Heart left ventricle (tissue), 13 donors: ENCODE results near the gene EML5.

ENCODE experiments used
- CTCF ChIP-seq, 12 donors: fragments of 200-600 bp; sonication (generic) in 4 of 12; IDR thresholded peaks; one replicate each; pipeline versions ENCODE4 v1.5.0 to v1.8.0; 2018 to 2022; ENCODE audit warnings: antibody characterized with exemption in 12 of 12, mild to moderate bottlenecking in 5 of 12
- POLR2A ChIP-seq, 2 donors: fragments of 450-650 bp; IDR thresholded peaks; one replicate each; pipeline ENCODE4 v1.6.1; 2017; ENCODE audit warnings: antibody characterized with exemption in 2 of 2, mild to moderate bottlenecking in 2 of 2, moderate library complexity in 2 of 2
- donor health status: ischemic (EF 13 %, LVEDD 7.1; RV severe dilation, severe dysfunction).
- donor health status: DM: no; HTN: yes; CAD: no.
- donor health status: DM: no; HTN: no; CAD: no.
- donor health status: ischemic (EF 25% LVEDD 6.9; RV normal size, moderate dysfunction).
- donor health status: ischemic (EF 25% LVEDD 5.7; RV mildly dilated, moderate dysfunction).
- donor health status: ischemic (EF 35%, LVEDD 5.7; RV mildly dilated, moderate dysfunction).
- donor health status: nonischemic (EF 11% LVEDD 7.7; RV severe dilation, severe dysfunction).
- donor health status: DM: yes; HTN: yes; CAD: no.
- donor health status: PGD.
- donor health status: ischemic (EF 29% LVEDD 5.4; RV normal size, mild dysfunction).
- donor health status: nonischemic (EF 23%, LVEDD 6.1; RV moderate dilation, normal function).

- TF ChIP-seq CTCF (IDR thresholded peaks at IDR 0.05) = no peak
- TF ChIP-seq POLR2A (IDR thresholded peaks at IDR 0.05) = no peak
These were observed 42.2 kb upstream of the EML5 start for GRCh38 chr14:88834883-88835431.
